Measurements from ENCODE around the gene CCDC170.

Gene CCDC170

GRCh38 chr6:151616091-151616513 is 122.3 kb downstream of the CCDC170 start:
- in situ Hi-C loops (cut with HindIII; ENCODE audit: low sequenced_read_pairs) = no loop called here

DNA sequence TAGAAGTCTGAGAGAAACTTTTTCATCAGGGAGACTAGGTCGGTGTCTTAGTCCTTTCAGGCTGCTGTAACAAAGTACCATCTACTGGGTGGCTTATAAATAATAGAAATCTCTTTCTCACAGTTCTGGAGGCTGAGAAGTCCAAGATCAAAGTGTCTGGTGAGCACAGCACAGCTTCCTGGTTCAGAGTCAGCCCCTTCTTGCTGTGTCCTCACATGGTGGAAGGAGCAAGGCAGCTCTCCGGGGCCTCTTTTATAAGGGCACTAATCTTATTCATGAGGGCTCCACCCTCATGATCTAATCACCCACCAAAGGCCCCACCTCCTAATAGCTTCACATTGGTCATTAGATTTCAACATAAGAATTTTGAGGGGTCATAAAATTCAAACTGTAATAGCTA is 122.8 kb downstream of the CCDC170 start:
- in situ Hi-C loops (cut with HindIII; ENCODE audit: low sequenced_read_pairs) = no loop called here

DNA sequence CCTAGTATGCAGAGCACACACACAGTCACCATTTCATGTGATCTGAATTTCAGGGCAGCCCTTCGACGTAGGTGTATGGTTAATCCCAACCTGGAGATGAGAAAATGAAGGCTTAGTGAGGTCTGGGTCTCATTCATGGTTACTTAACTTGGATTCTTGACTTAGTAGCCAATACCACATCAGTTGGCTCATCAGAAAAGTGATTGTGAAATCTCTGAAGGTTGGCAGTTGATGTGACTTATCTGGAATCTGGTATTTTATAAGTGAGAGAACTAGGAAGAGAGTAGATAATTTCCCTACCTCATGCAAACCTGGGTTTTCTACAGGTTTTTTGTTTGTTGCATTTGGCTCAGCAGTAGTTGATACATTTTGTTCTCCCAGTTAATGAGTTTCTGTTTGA is 123.7 kb downstream of the CCDC170 start:
- in situ Hi-C loops (cut with HindIII; ENCODE audit: low sequenced_read_pairs) = no loop called here

GRCh38 chr6:151618717-151619116 is 124.9 kb downstream of the CCDC170 start:
- in situ Hi-C loops (cut with HindIII; ENCODE audit: low sequenced_read_pairs) = no loop called here

DNA sequence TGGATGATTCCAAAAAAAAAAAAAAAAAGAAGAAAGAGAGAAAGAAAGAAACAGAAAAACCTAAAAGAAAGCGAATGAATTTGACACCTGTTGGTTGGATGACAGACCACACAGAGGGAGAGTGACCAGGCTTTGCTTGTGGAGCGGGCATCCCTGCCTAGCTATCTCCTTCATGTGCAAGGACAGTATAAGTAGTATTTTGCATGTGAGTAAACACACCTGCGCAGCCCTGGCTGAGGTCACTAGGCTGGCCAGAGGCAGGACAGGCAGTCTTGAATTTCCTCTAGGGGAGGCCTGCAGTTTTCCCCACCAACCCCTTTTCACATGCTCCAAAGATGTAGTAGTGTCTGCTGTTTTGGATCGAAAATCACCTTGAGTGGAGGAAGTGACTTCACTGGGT is 126.4 kb downstream of the CCDC170 start:
- in situ Hi-C loops (cut with HindIII; ENCODE audit: low sequenced_read_pairs) = loop anchor here (5.0 kb wide), 1 partner anchor 52 kb away; no protein-coding TSS in a partner anchor

DNA sequence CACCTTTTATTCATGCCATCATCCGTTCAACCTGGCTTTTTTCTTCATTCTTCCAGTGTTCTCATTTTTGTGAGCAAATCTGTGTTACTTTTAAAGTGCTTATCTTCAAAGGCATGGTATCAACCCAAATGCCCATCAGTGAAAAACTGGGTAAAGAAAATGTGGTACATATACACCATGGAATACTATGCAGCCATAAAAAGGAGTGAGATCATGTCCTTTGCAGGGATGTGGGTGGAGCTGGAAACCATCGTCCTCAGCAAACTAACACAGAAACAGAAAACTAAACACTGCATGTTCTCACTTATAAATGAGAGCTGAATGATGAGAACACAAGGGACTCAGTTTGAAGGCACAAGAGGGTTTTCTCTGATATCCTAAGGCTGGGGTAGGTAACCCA is 130.3 kb downstream of the CCDC170 start:
- in situ Hi-C loops (cut with HindIII; ENCODE audit: low sequenced_read_pairs) = loop anchor here (5.0 kb wide), 1 partner anchor 48 kb away; no protein-coding TSS in a partner anchor

GRCh38 chr6:151624481-151624880 is 130.7 kb downstream of the CCDC170 start:
- in situ Hi-C loops (cut with HindIII; ENCODE audit: low sequenced_read_pairs) = loop anchor here (5.0 kb wide), 1 partner anchor 48 kb away; no protein-coding TSS in a partner anchor

DNA sequence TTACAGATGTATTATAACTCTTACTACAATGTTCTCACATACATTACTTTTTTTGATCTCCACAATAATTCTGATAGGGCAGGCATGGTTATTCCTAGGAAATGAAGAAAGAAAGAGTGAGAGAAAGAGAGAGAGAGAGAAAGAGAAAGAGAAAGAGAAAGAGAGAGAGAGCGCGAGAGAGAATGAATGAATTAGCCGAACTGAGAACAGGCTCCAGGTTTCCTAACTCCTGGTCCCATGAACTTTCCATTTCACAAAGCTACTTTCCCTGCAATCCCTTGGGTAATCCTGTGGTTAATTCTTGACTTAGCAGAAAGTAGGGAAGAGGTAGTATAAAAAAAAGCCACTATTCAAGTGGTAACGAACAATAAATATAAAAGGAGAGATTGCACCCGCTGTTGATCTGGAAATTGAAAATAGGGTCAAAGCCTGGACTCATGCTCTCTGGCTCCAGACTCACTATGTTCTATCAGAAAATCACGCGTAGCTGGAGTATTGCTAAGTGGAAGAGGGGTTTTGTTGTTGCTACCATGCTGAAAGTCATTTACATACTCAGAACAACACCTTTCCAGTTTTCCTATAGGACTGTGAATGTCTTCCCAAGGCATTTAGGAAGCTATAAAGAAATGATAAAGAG is 131.2 kb downstream of the CCDC170 start:
- in situ Hi-C loops (cut with HindIII; ENCODE audit: low sequenced_read_pairs) = loop anchor here (5.0 kb wide), 1 partner anchor 47 kb away; no protein-coding TSS in a partner anchor

GRCh38 chr6:151627689-151628444 is 134.1 kb downstream of the CCDC170 start:
- in situ Hi-C loops (cut with HindIII; ENCODE audit: low sequenced_read_pairs) = no loop called here

DNA sequence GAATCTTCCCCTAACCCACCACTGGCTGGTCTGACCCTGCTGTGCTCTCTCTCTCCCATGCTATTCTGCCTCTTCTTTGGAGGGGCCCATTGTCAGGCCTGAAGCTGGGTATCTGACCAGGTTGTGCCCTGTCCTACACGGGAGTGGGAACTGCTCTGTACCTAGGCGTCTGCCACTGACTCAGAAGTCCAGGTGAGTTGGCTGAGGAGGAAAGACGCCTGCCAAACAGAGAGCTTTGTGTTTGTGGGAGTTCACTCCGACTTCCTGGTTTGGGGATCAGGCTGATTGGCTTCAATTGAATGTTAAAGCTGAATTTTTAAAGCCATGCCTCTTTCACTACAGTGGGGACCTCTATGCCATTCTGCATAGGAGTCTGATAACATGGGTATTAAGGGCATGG is 136.0 kb downstream of the CCDC170 start:
- in situ Hi-C loops (cut with HindIII; ENCODE audit: low sequenced_read_pairs) = no loop called here

- in situ Hi-C loops (cut with HindIII; ENCODE audit: low sequenced_read_pairs) = no loop called here
These were observed 136.6 kb downstream of the CCDC170 start for GRCh38 chr6:151630387-151630786.

DNA sequence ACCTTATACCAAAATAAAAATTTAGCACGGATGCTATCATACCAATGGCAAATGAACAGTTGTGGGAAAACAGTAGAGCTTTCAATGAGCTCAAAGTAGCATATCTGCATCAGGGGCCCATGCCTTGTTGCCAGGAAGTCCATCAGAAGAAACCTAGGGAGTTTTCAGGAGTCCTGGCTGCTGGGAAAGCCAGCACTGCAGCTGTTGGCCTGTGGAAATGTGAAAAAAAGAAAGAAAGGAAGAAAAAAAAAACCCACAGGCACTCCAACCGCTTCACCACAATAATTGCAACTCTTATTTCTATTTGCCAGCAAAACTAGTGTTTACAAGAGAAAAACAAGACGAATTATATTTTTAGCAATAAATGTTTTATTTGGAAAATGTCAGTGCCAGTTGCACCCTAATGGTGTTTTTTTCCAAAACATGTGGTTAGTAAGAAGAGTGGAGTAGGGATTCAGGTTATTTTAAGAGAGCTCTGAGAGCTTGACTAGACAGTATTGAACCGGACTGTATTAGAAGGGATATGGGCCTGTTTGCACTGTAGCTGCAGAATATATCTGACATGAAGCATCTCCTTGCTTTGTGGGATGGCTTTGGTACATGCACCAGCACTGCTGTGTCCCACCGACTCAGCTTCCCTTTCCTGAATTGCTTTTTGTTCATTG is 137.3 kb downstream of the CCDC170 start:
- in situ Hi-C loops (cut with HindIII; ENCODE audit: low sequenced_read_pairs) = no loop called here

DNA sequence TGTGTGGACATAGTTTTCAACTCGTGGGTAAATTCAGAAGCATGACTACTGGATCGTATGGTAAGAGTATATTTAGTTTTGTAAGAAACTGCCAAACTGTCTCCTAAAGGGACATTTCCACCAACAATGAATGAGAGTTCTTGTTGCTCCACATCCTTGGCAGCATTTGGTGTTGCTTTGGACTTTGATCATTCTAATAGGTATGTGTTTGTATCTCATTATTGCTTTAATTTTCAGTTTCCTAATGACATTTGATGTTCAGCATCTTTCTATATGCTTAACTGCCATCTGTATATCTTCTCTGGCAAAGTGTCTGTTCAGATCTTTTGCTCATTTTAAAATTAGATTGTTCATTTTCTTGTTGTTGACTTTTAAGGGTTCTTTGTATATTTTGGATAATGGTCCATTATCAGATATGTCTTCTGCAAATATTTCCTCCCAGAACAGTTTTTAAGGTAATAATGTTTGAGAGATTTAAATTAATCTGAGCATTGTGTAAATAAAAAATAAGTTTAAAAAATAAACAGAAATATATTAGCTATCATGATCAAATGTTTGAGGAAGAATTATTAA is 138.7 kb downstream of the CCDC170 start:
- in situ Hi-C loops (cut with HindIII; ENCODE audit: low sequenced_read_pairs) = no loop called here

DNA sequence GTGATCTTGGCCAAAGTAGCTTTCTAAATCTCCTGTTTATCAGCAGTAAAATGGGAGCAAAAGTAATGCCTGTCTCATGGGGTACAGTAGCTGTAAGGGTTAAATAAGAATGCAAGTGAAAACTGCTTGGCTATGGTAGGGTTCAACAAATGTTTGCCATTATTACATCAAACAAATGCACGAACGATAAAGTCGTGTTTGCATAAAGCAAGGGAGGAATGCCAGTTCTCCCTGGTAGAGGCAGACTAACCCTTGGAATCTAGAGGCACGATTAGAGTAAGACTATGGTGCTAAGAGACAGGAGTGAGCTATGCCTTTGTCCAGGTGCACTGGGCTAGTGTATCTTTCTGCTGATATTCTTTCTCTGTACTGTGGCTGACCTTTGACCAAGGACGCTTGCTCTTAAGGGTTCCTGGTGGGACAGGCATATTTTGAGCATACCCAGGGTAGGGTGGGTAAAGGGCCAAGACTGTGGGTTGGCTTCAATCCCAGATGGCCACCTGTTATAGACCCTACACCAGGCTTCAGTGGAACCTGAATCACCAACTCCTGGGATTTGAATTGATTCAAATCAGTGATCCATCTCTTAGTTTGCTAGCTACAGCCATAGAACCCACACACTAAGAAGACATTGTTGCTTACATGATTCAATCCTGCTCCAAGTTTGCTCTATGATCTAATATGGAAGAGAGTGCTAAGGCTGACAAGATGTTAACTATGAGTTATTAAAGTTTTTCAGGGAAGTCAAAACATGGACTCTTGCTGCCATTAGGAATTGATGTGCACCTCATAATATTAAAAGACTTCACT is 139.9 kb downstream of the CCDC170 start:
- in situ Hi-C loops (cut with HindIII; ENCODE audit: low sequenced_read_pairs) = no loop called here

DNA sequence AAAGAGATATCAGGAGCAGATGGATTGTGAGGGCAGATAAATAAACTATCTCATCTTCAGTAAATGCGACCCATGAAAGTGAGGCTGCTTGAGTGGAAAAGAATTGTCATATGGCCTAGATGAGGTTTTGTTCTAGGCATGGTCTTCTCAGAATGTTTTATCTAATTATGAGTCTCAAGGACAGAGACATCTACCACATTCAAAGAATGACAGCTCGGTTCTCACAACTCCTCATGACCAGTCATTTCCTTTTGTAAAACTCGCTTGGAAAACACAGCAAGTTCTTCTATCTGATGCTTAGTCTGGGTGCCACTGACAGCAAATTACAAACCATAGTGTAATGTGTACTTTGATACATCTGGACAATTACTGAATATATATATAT is 140.5 kb downstream of the CCDC170 start:
- in situ Hi-C loops (cut with HindIII; ENCODE audit: low sequenced_read_pairs) = no loop called here

- in situ Hi-C loops (cut with HindIII; ENCODE audit: low sequenced_read_pairs) = no loop called here
These were observed 141.9 kb downstream of the CCDC170 start for GRCh38 chr6:151635741-151636140.

- in situ Hi-C loops (cut with HindIII; ENCODE audit: low sequenced_read_pairs) = no loop called here
These were observed 144.0 kb downstream of the CCDC170 start for GRCh38 chr6:151637814-151638213.

GRCh38 chr6:151639750-151640149 is 145.9 kb downstream of the CCDC170 start:
- in situ Hi-C loops (cut with HindIII; ENCODE audit: low sequenced_read_pairs) = no loop called here

DNA sequence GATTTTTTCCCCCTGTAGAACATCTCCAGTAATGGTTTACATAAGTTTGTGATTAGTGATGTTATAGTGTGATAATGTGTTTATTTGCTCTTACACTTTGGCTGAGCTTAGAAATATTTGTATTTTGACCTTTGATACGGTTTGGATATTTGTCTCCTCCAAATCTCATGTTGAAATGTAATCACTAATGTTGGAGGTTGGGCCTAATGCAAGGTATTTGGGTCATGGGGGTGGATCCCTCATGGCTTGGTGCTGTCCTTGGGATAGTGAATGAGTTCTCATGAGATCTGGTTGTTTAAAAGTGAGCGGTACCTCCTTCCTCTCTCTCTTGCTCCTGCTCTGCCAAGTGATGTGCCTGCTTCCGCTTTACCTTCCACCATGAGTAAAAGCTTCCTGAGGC is 147.2 kb downstream of the CCDC170 start:
- in situ Hi-C loops (cut with HindIII; ENCODE audit: low sequenced_read_pairs) = no loop called here

GRCh38 chr6:151647976-151648639 is 154.3 kb downstream of the CCDC170 start:
- in situ Hi-C loops (cut with HindIII; ENCODE audit: low sequenced_read_pairs) = no loop called here

All from endothelial cell of hepatic sinusoid (primary cell).